ENCODE measurements around the gene BIRC5.
A peak's percentile ranks its signal among the peaks of the same experiment; 100 is the strongest.

BIRC5 gene

DNA sequence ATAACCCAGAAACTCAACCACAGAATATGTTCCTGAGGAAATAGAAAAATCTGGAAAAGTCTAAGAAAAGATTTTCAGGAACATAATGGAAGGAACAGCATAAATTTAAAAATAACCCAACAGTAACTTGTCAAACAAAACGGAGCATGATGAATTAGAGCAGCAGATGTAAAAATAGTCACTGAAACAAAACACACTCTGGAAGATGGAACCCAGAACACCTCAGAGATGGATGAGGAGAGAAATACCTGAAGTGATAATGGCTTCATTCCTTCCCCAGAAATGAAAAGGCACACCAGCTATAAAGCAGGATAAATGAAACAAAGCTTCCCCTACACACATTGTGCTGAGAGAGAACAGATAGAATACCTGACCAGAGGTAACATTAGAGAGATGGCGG lies 33.5 kb upstream of the BIRC5 start:
- H3K4me3 ChIP-seq, result no peak overlapping the region
- H3K27ac ChIP-seq, result peak overlapping the region in 4 of 21 experiments; percentile 11 to 40 (median 26)

DNA sequence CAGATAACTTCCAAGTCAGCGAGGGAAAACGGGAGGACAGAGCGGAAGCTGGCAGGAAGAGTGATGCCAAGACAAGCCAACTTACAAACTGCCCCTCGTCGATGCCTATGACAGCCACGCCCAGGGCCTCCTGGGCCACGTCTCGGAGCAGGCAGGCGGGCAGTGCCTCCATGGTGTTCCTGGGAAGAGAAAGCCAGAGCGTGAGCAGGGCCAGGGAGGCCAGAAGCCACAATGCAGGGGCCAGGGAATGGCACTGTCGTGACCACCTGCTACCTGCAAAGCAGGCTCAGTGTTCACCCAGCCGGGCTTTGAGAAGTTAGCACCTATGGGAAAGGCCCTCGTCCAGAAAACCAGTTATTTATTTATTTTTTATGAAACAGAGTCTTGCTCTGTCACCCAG lies 31.5 kb upstream of the BIRC5 start:
- Histone ChIP-seq H3K27ac (no peak overlapping the region), H3K4me3 (no peak overlapping the region)

DNA sequence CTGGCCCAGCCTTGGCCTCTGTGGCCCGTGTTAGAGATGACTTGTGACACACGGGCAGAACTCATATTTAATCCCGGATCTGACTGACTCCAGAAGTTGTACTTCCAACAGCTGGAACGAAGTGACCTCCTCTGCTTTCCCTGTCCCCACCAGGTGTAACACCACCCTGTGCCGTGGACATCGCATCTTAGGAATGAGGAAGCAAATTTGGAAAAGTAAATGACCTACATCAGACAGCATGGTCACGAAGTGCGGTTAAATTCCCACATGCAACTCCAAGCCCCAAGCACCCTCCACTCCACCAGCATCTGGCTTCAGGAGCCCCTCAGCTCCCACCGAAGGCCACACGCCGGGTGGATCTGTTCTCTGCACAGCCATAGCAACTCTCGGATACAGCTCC lies 30.1 kb upstream of the BIRC5 start:
- Histone ChIP-seq H3K4me3 (no peak overlapping the region), H3K27ac (no peak overlapping the region)

DNA sequence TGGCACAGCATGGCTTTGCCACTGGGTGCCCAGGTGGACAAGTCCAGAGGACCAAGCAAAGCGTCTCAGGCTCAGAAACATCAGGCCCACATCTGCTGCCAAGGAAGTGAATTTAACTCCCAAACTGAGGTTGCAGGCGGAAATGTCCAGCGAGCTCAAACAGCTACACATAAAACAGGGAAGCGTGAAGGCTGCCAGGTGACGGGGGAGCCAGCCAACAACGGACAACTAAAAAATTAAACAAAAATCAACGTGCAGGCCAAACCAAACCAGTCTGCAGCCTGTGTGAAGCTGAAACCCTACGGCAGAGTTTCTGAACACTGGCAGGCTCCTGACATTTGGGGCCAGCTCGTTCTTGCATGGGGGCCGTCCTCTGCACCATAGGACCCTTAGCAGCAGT lies 29.7 kb upstream of the BIRC5 start:
- Histone ChIP-seq H3K27ac (no peak overlapping the region), H3K4me3 (no peak overlapping the region)

DNA sequence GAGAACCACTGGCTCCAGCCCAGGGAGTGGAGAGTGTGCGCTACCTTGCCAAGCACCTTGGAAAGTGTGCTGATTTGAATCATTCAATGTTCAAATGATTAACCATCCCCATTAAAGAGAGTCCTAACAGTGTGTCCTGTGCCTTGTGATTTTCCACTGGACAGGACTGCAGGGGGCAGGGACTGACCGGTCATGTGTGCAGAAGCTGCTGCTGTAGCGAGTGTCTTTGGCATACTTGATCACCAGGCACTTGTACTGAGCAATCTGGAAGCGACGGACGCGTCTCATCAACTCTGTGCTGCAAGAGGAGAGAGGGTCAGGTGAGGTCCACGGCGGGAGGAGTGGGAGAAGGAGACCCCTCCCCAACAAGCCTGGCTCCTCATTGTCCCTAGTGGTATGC lies 29.2 kb upstream of the BIRC5 start:
- Histone ChIP-seq H3K27ac (peak overlapping the region in 1 of 21 experiments; percentile 3), H3K4me3 (no peak overlapping the region)

DNA sequence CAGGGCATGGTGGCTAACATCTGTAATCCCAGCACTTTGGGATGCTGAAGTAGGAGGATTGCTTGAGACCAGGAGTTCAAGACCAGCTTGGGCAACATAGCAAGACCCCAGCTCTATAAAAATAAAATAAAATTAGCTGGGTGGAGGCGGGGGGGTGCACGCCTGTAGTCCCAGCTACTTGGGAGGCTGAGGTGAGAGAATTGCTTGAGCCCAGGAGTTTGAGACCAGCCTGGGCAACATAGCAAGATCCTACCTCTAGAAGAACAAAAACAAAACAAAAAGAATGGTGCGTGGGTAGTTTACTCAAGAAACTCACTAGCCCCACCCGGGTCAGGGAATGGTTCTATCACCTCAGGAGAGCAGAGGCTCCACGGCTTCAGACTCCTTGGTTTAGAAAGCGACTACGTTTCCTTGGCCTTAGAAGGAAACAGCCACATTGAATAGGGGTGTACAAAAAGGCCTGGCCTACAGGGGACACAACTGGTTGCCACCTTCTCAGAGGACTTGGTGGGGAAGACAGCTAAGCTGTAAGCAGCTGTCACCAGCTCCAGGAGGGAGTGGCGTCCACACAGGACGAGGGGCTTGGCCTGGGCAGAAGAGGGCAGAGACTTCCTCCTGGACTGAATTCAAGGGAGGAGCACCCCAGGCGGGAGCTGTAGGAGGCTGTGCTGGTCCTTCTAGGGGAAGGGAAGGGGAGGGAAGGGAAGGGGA lies 27.9 kb upstream of the BIRC5 start:
- peak overlapping the region in 9 of 21 experiments; percentile 22 to 79 (median 60) for H3K27ac ChIP-seq
- peak overlapping the region; percentile 43 to 54 (median 46) for H3K4me3 ChIP-seq

DNA sequence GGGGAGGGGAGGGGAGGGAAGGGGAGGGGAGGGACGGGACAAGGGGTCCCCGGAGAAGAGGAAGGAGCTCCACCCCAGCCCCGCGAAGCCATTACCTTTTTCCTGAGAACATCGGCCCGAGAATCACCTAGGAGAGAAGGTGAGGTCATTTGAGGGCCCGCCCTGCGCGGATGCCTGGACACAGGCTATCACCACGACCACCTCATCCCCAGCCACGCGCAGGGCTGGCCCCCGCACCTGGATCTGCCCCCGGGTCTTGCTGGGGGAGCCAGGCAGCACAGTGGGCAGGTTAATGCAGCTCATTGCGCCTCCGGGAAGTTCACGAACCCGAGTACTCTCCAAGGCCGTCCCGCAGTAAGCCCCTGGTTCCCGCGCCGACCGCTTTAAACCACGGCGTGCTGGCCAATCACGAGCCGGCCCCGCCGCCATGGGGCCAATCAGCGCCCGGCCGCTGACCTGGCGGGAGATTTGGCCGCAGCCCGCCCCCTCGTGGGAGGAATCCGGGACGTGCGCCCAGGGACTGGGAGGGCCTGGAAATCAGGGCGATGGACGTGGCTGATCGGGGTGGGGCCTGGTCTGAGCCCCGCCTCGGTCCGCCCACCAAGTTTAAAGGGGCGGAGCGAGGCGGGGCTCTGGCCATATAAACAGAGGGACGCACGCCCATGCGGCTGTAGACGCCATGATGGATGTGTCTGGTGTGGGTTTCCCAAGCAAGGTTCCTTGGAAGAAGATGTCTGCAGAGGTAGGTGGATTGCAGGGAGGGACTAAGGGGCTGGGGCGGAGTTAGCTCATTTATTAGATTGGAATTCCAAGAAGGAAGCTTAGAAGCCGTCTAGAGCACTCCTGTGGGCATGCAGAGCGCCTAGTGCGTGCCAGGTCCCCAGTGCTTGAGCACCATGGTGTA lies 27.1 kb upstream of the BIRC5 start, which contains the start of the genes AFMID and TK1:
AFMID (plus strand) TSS at position 671 of the 904 bp plus-strand sequence; CDS start at position 680, 9 bp downstream.
TK1 (minus strand) TSS at position 361 of the 904 bp plus-strand sequence; CDS start at position 303, 58 bp downstream.
- H3K27ac ChIP-seq, result peak within 1 kb of the TSS in 20 of 21 experiments; percentile 16 to 79 (median 60)
- H3K4me3 ChIP-seq, result peak within 1 kb of the TSS; percentile 43 to 54 (median 46)

DNA sequence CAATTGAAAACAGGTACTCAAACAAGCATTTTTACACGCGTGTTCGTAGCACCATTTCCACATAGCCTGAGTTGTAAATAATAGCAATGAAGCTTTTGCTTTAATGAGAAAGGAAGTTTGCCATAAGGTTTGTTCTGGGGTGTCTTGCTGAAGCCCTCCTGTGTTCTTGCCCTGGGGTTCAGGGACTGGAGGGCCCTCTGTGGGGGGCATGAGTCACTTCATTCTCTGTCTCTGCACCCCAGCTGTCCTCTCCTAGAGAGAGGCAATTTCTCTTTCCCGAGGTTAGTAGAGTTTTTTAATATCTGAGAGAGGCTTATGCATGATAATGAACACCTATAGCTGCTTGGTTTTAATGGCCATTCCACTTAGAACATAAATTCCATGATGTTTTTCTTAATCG lies 17.3 kb upstream of the BIRC5 start:
- H3K27ac ChIP-seq, result peak overlapping the region in 14 of 21 experiments; percentile 24 to 87 (median 74)

DNA sequence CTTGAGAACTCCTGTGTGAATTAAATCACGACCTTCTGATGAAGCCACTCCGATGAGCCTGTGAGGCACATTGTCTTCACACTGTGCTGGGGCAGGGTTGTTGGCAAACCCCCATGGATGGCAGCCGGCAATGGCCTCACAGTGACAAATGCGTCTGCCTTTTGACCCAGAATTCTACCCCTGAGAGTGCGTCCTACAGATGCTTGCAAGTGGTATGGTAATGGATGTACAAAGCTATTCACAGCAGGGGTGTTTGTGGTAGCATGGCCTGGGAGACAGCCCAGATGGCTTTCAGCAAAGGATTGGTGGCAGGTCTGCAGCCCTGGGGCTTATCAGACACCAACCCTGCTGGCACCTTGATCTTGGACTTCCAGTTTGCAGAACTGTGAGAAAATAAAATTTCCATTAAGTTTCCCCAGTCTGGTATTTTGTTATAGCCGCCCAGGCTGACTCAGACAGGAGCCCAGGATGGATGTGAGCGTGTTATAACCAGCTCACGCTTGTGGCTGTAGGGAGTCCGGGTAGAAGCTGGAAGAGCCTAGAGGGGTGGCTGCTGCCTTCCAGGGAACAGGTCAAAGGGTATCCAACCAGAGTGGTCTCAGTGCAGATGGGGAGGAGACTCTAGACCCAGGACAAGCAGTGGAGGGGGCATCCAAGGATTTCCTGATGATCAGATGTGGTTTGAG lies 16.8 kb upstream of the BIRC5 start:
- Histone ChIP-seq H3K4me3 (no peak overlapping the region), H3K27ac (peak overlapping the region in 18 of 21 experiments; percentile 12 to 87 (median 73))

More for the DNA sequence above, 17.3 kb upstream of the BIRC5 start:
- no peak overlapping the region for H3K4me3 ChIP-seq

DNA sequence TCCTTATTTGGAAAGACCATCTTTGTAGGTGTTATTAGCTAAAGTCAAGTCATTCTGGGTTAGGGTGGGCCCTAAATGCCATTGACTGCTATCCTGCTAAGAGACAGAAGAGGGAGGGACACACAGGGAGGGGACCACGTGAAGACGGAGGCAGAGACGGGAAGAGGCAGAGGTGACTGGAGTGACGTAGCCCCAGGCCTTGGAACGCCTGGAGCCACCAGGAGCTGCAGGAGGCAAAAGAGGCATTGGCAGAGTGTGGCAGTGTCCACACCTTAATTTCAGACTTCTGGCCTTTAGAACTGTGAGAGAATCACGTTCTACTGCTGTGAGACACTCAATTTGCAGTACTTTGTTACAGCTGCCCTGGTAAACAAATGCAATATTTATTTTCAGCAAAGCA lies 13.6 kb upstream of the BIRC5 start:
- H3K27ac ChIP-seq, result peak overlapping the region in 2 of 21 experiments; percentile 3 to 39

DNA sequence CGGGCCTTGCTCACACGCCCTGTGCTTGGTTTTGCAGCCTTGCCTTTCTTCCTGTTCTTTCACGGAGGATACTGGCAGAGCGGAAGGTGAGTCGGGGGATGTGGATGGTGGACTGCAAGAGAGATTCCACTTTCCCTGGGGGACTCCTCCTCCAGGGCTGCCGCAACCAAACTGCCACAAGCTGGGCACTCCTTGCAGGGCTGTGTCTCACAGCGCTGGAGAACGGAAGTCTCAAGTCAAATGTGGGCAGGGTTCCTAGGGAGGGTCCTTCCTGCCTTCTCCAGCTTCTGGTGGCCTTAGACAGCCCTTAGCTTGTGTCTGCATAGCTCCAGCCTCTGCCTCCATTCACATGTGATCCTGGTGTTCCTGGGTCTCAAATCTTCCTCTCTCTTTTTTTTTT lies 11.4 kb upstream of the BIRC5 start:
- Histone ChIP-seq H3K4me3 (no peak overlapping the region), H3K27ac (no peak overlapping the region)

More for the DNA sequence above, 13.6 kb upstream of the BIRC5 start:
- H3K4me3 ChIP-seq, result no peak overlapping the region

DNA sequence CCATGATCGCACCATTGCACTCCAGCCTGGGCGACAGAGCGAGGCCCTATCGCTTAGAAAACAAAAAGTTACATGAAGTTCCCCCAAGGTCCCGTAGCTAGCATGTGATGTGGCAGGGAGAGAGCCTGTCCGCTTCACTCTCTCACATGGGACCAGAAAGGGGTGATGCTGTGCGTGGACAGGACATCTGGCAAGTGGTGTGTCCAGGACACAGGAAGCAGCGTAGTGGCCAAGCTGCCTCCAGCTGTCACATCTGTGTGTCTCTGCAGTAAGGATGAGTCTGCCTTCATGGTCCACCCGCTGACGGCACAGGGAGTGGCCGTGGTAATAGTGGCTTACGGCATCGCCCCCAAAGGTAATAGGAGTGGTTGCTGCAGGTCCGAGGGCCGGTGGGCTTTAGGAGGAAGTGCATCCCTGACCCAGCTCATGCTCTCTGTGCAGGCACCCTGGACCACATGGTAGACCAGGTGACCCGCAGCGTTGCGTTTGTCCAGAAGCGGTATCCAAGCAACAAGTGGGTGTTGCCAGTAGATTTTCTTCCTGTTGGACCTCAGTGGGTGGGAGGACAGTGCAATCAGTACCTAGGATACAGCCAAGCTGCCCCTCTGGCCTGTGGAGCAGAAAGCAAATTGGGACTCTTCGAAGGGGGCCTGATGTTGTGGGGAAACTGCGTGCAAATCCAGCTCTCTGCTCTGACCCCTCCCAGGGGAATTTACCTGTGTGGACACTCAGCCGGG lies 9.5 kb upstream of the BIRC5 start:
- H3K4me3 ChIP-seq, result no peak overlapping the region

DNA sequence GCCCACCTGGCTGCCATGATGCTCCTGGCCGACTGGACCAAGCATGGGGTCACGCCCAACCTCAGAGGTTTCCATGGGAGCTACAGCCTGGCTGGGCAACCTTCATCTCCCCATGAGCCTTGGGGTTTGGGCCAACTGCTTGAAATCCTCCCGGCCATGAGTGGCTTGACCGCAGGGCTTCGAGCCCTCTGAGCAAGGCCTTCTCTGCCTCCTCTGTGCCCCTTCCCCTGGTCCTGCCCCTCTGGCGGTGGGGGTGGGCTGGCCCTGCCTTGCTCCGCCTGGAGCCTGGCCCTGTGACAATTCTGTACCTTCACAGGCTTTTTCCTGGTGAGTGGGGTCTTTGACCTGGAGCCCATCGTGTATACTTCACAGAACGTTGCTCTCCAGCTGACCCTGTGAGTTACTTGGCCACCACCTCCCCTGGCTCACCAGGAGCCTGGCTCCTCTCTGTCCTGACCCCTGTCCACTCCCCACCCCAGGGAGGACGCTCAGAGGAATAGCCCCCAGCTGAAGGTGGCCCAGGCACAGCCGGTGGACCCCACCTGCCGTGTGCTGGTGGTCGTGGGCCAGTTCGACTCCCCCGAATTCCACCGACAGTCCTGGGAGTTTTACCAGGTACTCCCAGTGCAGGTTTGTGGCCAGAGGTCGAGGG lies 8.8 kb upstream of the BIRC5 start:
- Histone ChIP-seq H3K4me3 (no peak overlapping the region), H3K27ac (no peak overlapping the region)

More for the DNA sequence above, 9.5 kb upstream of the BIRC5 start:
- no peak overlapping the region for H3K27ac ChIP-seq

DNA sequence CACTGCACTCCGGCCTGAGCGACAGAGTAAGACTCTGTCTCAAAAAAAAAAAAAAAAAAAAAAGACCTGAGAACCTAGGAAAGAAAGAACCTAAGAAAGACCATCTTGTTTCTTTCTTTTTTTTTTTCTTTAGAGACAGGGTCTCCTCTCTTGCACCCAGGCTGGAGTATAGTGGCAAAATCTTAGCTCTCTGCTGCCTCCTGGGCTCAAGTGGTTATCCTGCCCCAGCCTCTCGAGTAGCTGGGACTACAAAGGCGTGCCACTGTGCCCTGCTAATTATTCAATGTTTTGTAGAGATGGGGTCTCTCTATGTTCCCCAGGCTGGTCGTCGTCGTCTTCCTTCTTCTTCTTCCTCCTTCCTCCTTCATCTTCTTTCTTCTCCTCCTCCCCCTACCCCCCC lies 7.8 kb upstream of the BIRC5 start:
- no peak overlapping the region for H3K27ac ChIP-seq
- no peak overlapping the region for H3K4me3 ChIP-seq

DNA sequence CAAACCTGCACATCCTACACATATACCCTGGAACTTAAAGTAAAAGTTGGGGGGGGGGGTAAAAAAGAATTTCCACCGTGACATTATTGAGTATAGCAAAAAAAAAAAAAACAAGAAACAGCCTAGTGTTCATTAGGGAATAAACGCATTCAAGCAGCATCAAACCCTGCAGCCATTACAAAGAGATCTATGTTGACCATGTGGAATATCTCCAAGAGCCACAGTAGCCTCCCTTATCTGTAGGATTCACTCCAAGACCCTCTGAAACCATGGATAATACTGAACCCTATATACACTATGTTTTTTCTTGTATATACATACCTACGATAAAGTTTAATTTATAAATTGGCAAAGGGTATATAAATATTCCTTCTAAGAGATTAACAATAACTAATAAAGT lies 5.6 kb upstream of the BIRC5 start:
- H3K4me3 ChIP-seq, result no peak overlapping the region
- no peak overlapping the region for H3K27ac ChIP-seq

DNA sequence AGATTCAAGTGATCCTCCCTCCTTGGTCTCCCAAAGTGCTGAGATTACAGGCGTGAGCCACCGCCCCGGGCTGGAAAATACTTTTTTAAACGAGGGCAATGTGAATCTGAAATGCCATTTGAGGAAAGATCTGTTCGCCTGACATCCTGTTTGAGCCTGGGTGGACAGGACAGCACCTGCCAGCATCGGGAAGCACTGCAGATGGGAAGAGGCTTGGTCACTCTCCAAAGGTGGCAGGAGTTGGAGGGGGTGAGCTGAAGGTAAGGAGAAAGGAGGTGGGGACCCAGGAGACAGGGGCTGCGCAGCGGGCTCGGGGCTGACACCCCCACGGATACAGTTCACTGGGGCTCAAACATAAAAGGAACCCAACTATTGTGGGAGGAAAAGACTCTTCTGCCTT lies 3.9 kb upstream of the BIRC5 start:
- Histone ChIP-seq H3K4me3 (no peak overlapping the region), H3K27ac (no peak overlapping the region)

DNA sequence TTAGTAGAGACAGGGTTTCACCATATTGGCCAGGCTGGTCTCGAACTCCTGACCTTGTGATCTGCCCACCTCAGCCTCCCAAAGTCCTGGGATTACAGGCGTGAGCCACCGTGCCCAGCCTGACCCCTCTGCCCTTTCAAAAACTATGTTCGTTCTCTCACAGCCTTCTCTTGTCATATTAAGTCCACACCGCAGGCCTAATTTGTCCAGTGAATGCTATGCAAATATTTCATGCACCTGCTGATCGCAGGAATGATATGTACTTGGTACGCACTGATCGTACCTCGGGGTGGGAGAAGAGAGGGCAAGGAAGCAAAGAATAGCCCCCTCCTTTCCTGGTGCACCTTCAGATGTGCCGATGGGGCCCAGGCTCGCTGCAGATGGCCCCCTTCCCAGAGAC lies 3.0 kb upstream of the BIRC5 start:
- Histone ChIP-seq H3K4me3 (no peak overlapping the region), H3K27ac (no peak overlapping the region)

DNA sequence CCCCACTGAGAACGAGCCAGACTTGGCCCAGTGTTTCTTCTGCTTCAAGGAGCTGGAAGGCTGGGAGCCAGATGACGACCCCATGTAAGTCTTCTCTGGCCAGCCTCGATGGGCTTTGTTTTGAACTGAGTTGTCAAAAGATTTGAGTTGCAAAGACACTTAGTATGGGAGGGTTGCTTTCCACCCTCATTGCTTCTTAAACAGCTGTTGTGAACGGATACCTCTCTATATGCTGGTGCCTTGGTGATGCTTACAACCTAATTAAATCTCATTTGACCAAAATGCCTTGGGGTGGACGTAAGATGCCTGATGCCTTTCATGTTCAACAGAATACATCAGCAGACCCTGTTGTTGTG lies 631 bp downstream of the BIRC5 start:
- peak overlapping the region in 6 of 21 experiments; percentile 1 to 67 (median 42) for H3K27ac ChIP-seq
- H3K4me3 ChIP-seq, result peak overlapping the region; percentile 29 to 63 (median 49)
